ENCODE measurements around the gene BDH2.
A peak's percentile ranks its signal among the peaks of the same experiment; 100 is the strongest.

The BDH2 gene
- total RNA-seq, result 3.4 to 17.1 (median 10.0) reads per million in 18 experiments

- DNase-seq, result peak; percentile 92 to 95
Observed at GRCh38 chr4:103099691-103100392, at the start of gene BDH2. TSS of gene BDH2 (minus strand) at chr4:103099834. CDS start at chr4:103096254, 3,580 bp downstream.

- DNase-seq, result no peak
Observed at GRCh38 chr4:103144926-103145325, 45.3 kb upstream of the BDH2 start.

GRCh38 chr4:103137446-103137827, 37.8 kb upstream of the BDH2 start:
- DNase-seq, result no peak

- peak; percentile 1 to 43 for DNase-seq
Observed at GRCh38 chr4:103136671-103137445, 37.2 kb upstream of the BDH2 start.

GRCh38 chr4:103129174-103129573, 29.5 kb upstream of the BDH2 start:
- no peak for DNase-seq

GRCh38 chr4:103126126-103126525, 26.5 kb upstream of the BDH2 start:
- no peak for DNase-seq

- DNase-seq, result no peak
Observed at GRCh38 chr4:103123114-103123513, 23.5 kb upstream of the BDH2 start.

GRCh38 chr4:103118166-103118565, 18.5 kb upstream of the BDH2 start:
- no peak for DNase-seq

- no peak for DNase-seq
Observed at GRCh38 chr4:103111598-103111997, 12.0 kb upstream of the BDH2 start.

- DNase-seq, result no peak
Observed at GRCh38 chr4:103108542-103108941, 8.9 kb upstream of the BDH2 start.

- DNase-seq, result no peak
Observed at GRCh38 chr4:103105558-103106356, 6.1 kb upstream of the BDH2 start.

GRCh38 chr4:103104886-103105285, 5.3 kb upstream of the BDH2 start:
- DNase-seq, result no peak

- no peak for DNase-seq
Observed at GRCh38 chr4:103100691-103101090, 1.1 kb upstream of the BDH2 start.

- peak; percentile 21 to 23 for DNase-seq
Observed at GRCh38 chr4:103098756-103099440, 736 bp downstream of the BDH2 start.

- no peak for DNase-seq
Observed at GRCh38 chr4:103098341-103098740, 1.3 kb downstream of the BDH2 start.

GRCh38 chr4:103097112-103097511, 2.5 kb downstream of the BDH2 start:
- DNase-seq, result no peak

GRCh38 chr4:103095080-103095479, 4.6 kb downstream of the BDH2 start:
- DNase-seq, result no peak

- no peak for DNase-seq
Observed at GRCh38 chr4:103092245-103092644, 7.4 kb downstream of the BDH2 start.

- peak; percentile 48 to 61 for DNase-seq
Observed at GRCh38 chr4:103091601-103092223, 7.9 kb downstream of the BDH2 start.

- DNase-seq, result no peak
Observed at GRCh38 chr4:103089481-103089880, 10.2 kb downstream of the BDH2 start.

- no peak for DNase-seq
Observed at GRCh38 chr4:103086551-103086950, 13.1 kb downstream of the BDH2 start.

GRCh38 chr4:103085555-103086196, 14.0 kb downstream of the BDH2 start:
- DNase-seq, result no peak

Measured in inflammatory macrophage (primary cell).